Effector memory CD8-positive, alpha-beta T cell (primary cell): ENCODE measurements around the gene TEKTIP1.
"Not testable (repeated sequence)": the region's sequence is repeated elsewhere in the genome, so short reads cannot be mapped to it uniquely, and the experiment has no call there.

ENCODE experiments used
- ATAC-seq: fragments of 150-1000 bp; cut with Tn5 transposase; replicated peaks from 2 replicates; pipeline ENCODE4 v1.10.0; 2021; ENCODE audit warnings: mild to moderate bottlenecking, moderate library complexity
- DNase-seq, 3 experiments: peaks; one replicate each; pipeline ENCODE4 v3.0.0; 2021
- H3K27ac Mint-ChIP-seq, 2 donors: one replicate each; pipeline ENCODE4 v1.8.0; 2022; ENCODE audit warnings: mild to moderate bottlenecking in 2 of 2, mixed read lengths in 2 of 2, moderate library complexity in 2 of 2
- H3K27me3 Mint-ChIP-seq, 2 donors: one replicate each; pipeline ENCODE4 v1.8.0; 2022; ENCODE audit warnings: mixed read lengths in 2 of 2
- H3K36me3 Mint-ChIP-seq: one replicate; pipeline ENCODE4 v1.8.0; 2022; ENCODE audit warnings: mild to moderate bottlenecking, moderate library complexity, mixed read lengths; ENCODE audit not compliant: insufficient read depth
- H3K4me1 Mint-ChIP-seq, 2 donors: one replicate each; pipeline ENCODE4 v1.8.0; 2022; ENCODE audit warnings: low read depth in 2 of 2, mixed read lengths in 2 of 2
- H3K4me3 Mint-ChIP-seq, 2 donors: one replicate each; pipeline ENCODE4 v1.8.0; 2022; ENCODE audit warnings: mild to moderate bottlenecking in 2 of 2, mixed read lengths in 2 of 2, moderate library complexity in 2 of 2
- H3K9me3 Mint-ChIP-seq, 2 donors: one replicate each; pipeline ENCODE4 v1.8.0; 2022; ENCODE audit warnings: mixed read lengths in 2 of 2

Gene TEKTIP1

DNA sequence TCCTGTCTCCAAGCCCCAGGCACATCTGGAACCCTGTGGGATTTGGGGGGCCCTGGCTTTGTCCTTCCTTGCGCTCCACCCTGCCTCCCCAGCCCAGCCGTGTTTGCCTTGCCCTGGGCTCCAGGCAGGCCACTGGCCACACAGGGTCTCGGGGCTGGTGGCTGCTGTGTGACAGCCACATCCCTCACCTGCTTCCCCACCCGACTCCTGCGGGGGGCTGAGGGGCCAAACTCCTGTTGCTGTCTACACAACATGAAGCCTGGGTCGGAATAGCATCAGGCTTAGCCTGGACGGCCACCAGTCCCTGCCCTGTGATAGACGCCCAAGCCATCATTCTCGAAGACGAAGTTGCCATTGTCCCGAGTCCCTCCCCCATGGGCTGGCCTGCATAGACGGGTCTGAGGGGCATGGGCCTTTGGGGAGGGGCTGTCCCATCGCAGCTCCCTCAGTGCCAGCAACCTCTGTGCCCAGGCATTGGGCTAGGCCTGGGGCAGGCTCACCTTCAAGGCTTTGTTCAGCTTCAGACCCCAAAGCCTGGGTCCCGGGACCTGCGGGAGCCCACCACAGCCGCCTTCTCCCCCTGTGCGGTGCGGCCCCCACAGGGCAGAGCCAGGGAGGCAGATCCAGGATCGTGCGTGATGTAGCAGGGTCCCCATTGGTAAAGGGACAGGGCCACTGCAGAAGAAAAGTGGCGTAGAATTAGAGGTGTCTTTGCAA is 15.5 kb upstream of the TEKTIP1 start:
- Mint-ChIP-seq H3K27me3 (no peaks in the 10 kb centered on the region), H3K4me1 (peaks cover 9 to 19% of the 10 kb centered on the region in 2 donors), H3K4me3 (no peak overlapping the region), H3K9me3 (no peaks in the 10 kb centered on the region), H3K36me3 (peaks cover 48% of the 10 kb centered on the region), H3K27ac (peak overlapping the region in 1 of 2 donors; percentile 72)
- ATAC-seq (no peak), DNase-seq (no peak)

DNA sequence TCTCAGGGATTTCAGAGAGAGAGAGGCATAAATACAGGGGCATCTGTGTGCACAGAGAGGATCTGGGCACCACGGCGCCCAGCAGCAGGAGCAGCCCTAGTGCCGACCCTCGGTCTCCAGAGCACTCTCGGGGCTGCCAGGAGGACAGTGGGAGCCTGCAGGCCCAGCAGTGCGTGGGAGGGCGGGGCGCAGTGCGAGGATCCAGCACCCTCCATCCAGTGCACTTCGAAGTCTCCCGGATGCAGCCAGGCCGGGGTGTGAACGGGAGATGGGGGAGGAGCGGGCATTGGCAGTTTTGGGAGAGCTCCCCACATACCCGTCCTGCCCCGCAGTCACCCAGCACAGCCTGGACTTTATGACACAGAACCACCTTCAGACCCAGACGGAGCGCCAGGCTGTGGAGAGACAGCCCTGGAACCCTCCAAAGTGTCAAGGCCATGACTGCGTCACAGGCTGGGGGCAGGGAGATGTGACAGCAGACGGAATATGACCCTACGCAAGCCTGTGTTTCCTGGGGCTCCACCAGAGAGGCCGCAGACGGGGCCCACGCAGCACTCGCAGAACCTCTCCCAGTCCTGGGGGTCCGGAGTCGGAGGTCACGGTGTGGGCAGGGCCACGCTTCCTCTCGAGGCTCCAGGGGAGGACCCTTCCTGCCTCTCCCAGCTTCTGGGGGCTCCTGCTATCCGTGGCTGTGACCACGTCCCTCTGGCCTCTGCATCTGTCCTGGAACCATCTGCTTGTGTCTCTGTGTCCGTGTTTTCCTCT is 14.7 kb upstream of the TEKTIP1 start:
- Mint-ChIP-seq H3K4me3 (no peak overlapping the region), H3K27ac (peak overlapping the region in 1 of 2 donors; percentile 72), H3K4me1 (peaks cover 9 to 19% of the 10 kb centered on the region in 2 donors), H3K9me3 (no peaks in the 10 kb centered on the region), H3K27me3 (no peaks in the 10 kb centered on the region), H3K36me3 (peaks cover 47% of the 10 kb centered on the region)
- no peak for DNase-seq
- ATAC-seq, result no peak

DNA sequence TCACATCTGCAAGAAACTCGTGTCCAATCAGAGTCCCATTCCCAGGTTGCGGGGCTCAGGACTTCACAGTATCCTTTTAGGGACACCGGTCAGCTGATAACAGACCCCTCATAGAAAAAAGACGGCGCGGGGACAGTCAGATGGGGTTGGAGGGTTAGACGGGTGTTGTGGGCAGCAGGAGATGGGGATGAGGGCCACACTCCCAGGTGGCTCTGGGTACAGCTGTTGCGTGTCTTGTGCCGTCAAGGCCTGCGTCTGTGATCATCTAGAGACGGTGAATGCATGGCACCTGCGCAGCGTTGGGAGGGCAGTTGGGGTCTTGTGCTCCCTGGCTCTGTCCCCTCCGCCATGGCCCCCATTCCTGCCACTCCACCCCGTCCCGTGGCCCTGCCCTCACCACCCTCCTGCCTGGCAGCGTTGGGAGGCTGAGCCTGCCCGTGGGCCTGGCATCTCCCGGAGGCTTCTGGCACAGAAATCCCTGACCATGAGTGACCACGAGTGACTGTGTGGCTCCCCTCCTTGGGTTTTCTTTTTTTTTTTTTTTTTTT is 14.0 kb upstream of the TEKTIP1 start:
- Mint-ChIP-seq H3K9me3 (no peaks in the 10 kb centered on the region), H3K27me3 (no peaks in the 10 kb centered on the region), H3K4me3 (no peak overlapping the region), H3K36me3 (peaks cover 41% of the 10 kb centered on the region), H3K27ac (no peak overlapping the region), H3K4me1 (peaks cover 9 to 14% of the 10 kb centered on the region in 2 donors)
- ATAC-seq (no peak), DNase-seq (no peak)

DNA sequence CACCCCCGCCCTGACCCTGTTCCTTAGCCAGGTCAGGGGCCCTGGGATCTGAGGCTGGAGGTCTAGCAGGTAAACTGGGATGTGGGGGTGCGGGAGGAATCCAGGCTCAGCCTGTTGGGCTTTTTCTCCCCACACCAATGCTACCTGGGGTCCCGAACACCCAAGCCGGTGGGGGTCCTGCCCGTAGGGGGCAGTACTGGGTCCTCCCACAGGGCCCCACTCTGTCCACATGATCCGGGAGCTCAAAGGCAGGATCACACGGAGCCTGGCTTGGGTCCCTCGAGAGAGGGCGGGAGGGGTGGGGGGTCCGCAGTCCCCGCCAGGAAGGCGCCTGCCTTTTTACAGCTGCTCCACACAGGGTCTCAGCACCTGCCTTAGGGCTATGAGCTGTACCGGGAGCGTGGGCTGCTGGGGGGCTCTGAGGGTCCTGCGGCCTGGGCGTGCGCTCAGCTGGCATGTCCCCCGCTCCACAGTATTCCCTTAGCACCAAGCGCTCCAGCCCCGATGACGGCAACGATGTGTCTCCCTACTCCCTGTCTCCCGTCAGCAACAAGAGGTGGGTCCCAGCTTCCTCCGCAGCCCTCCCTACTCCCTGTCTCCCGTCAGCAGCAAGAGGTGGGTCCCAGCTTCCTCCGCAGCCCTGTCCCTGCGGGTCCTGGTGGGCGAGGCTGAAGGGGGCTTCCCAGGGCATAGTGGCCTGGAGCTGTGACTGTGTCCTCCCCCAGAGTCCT is 12.3 kb upstream of the TEKTIP1 start:
- DNase-seq (no peak), ATAC-seq (no peak)
- Mint-ChIP-seq H3K36me3 (peaks cover 40% of the 10 kb centered on the region), H3K4me3 (peak overlapping the region in 1 of 2 donors; percentile 41), H3K9me3 (no peaks in the 10 kb centered on the region), H3K27me3 (no peaks in the 10 kb centered on the region), H3K27ac (peak overlapping the region in 1 of 2 donors; percentile 28), H3K4me1 (peaks cover 4 to 9% of the 10 kb centered on the region in 2 donors)

DNA sequence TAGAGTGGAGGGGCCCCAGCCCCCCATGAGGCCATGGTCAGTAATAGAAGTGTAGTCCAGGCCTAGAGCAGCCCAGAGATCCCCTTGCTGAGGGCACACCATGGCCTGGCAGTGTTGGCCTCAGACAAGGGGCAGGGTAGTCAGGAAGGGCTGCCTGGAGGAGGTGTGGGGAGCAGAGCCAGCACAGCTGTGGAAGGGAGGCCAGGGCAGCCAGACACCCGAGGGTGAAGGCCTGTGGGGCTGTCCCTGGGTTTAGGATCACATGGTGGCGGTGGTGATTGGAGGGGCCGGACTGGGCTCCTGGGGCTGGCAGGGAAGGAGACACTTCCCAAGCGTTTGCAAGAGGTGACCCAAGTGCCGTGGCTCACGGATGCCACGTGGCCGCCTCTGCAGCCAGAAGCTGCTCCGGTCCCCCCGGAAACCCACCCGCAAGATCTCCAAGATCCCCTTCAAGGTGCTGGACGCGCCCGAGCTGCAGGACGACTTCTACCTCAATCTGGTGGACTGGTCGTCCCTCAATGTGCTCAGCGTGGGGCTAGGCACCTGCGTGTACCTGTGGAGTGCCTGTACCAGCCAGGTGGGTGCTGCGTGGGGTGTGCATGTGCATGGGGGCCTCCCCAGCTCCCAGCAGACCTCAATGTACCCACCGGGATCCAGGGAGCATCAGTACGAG is 11.6 kb upstream of the TEKTIP1 start:
- Mint-ChIP-seq H3K4me1 (peaks cover 4 to 5% of the 10 kb centered on the region in 2 donors), H3K36me3 (peaks cover 38% of the 10 kb centered on the region), H3K27me3 (no peaks in the 10 kb centered on the region), H3K4me3 (peak overlapping the region in 1 of 2 donors; percentile 41), H3K9me3 (no peaks in the 10 kb centered on the region), H3K27ac (peak overlapping the region in 1 of 2 donors; percentile 28)
- DNase-seq (no peak), ATAC-seq (no peak)

DNA sequence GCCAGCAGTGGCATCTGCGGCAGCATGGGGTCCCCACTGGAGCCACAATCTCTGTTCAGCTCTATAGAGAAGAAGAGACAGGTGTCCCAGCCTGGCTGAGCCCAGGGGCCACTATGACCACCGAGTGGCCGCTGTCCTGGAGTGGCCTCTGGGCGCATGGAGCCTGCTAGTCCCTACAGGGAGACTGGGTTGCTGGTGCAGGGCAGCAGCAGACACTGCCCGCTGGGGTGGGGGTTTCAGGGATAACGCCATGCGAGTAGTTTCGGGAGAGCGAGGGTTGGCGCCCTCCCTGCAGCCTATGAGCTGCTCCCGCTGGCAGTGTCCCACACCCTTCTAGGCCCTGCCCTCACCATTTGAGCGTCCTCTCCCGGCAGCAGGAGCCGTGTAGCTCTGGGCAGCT is 10.9 kb upstream of the TEKTIP1 start:
- no peak for DNase-seq
- peaks cover 40% of the 10 kb centered on the region for H3K36me3 Mint-ChIP-seq

DNA sequence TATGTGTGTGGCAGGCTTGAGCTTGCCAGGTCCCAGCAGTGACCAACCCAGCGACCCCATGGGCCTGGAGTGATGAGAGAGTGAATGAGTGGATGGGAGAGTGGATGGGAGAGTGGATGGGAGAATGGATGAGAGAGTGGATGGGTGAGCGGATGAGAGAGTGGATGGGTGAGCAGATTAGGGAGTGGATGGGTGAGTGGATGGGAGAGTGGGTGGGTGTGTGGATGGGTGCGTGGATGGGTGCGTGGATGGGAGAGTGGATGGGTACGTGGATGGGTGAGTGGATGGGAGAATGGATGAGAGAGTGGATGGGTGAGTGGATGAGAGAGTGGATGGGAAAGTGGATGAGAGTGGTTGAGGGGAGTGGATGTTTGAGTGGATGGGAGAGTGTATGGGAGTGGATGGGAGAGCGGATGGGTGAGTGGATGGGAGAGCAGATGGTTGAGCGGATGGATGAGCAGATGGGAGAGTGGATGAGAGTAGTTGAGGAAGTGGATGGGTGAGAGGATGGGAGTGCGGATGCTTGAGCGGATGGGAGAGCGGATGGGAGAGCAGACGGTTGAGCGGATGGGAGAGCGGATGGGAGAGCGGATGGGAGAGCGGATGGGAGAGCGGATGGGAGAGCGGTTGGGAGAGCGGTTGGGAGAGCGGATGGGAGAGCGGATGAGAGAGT is 10.3 kb upstream of the TEKTIP1 start:
- no peaks in the 10 kb centered on the region for H3K27me3 Mint-ChIP-seq
- no peak overlapping the region for H3K27ac Mint-ChIP-seq
- DNase-seq, result no peak
- ATAC-seq, result no peak
- H3K9me3 Mint-ChIP-seq, result no peaks in the 10 kb centered on the region
- peaks cover 46% of the 10 kb centered on the region for H3K36me3 Mint-ChIP-seq
- H3K4me3 Mint-ChIP-seq, result no peak overlapping the region
- peaks cover 4% of the 10 kb centered on the region in 2 donors for H3K4me1 Mint-ChIP-seq

More for the DNA sequence above, 10.9 kb upstream of the TEKTIP1 start:
- no peaks in the 10 kb centered on the region for H3K27me3 Mint-ChIP-seq
- H3K9me3 Mint-ChIP-seq, result no peaks in the 10 kb centered on the region
- peaks cover 4% of the 10 kb centered on the region in 2 donors for H3K4me1 Mint-ChIP-seq
- H3K27ac Mint-ChIP-seq, result no peak overlapping the region
- no peak for ATAC-seq
- H3K4me3 Mint-ChIP-seq, result no peak overlapping the region

DNA sequence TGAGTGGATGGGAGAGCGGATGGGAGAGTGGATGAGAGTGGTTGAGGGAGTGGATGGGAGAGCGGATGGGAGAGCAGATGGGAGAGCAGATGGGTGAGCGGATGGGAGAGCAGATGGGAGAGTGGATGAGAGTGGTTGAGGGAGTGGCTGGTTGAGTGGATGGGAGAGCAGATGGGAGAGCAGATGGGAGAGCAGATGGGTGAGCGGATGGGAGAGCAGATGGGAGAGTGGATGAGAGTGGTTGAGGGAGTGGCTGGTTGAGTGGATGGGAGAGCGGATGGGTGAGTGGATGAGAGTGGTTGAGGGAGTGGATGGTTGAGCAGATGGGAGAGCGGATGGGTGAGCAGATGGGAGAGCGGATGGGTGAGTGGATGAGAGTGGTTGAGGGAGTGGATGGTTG is 9.7 kb upstream of the TEKTIP1 start:
- not testable (repeated sequence) for H3K27ac Mint-ChIP-seq, H3K4me3 Mint-ChIP-seq, ATAC-seq, H3K9me3 Mint-ChIP-seq, DNase-seq, H3K4me1 Mint-ChIP-seq, H3K27me3 Mint-ChIP-seq
- peaks cover 46% of the 10 kb centered on the region for H3K36me3 Mint-ChIP-seq

DNA sequence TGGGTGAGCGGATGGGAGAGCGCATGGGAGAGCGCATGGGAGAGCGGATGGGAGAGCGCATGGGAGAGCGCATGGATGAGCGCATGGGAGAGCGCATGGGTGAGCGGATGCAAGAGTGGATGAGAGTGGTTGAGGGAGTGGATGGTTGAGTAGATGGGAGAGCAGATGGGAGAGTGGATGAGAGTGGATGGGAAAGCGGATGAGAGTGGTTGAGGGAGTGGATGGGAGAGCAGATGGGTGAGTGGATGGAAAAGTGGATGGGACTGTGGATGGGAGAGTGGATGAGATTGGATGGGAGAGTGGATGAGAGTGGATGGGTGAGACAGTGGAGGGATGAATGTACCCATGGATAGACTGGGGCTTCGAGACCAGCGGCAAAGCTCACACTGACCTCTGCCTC is 8.6 kb upstream of the TEKTIP1 start:
- DNase-seq (no peak), ATAC-seq (no peak)
- H3K4me1 Mint-ChIP-seq, result peaks cover 3 to 5% of the 10 kb centered on the region in 2 donors
- H3K27me3 Mint-ChIP-seq, result no peaks in the 10 kb centered on the region
- no peak overlapping the region for H3K27ac Mint-ChIP-seq
- no peak overlapping the region for H3K4me3 Mint-ChIP-seq
- no peaks in the 10 kb centered on the region for H3K9me3 Mint-ChIP-seq
- H3K36me3 Mint-ChIP-seq, result peaks cover 51% of the 10 kb centered on the region

DNA sequence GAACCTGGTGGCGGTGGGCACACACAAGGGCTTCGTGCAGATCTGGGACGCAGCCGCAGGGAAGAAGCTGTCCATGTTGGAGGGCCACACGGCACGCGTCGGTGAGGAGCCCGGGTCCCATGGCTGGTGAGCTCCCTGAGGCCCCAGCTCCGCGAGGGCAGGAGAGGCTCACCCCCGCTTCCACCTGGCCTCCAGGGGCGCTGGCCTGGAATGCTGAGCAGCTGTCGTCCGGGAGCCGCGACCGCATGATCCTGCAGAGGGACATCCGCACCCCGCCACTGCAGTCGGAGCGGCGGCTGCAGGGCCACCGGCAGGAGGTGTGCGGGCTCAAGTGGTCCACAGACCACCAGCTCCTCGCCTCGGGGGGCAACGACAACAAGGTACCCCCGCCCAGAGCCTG is 7.3 kb upstream of the TEKTIP1 start:
- Mint-ChIP-seq H3K4me3 (no peak overlapping the region), H3K9me3 (no peaks in the 10 kb centered on the region), H3K36me3 (peaks cover 45% of the 10 kb centered on the region), H3K4me1 (peaks cover 3 to 5% of the 10 kb centered on the region in 2 donors), H3K27me3 (no peaks in the 10 kb centered on the region), H3K27ac (no peak overlapping the region)
- no peak for ATAC-seq
- DNase-seq, result no peak

DNA sequence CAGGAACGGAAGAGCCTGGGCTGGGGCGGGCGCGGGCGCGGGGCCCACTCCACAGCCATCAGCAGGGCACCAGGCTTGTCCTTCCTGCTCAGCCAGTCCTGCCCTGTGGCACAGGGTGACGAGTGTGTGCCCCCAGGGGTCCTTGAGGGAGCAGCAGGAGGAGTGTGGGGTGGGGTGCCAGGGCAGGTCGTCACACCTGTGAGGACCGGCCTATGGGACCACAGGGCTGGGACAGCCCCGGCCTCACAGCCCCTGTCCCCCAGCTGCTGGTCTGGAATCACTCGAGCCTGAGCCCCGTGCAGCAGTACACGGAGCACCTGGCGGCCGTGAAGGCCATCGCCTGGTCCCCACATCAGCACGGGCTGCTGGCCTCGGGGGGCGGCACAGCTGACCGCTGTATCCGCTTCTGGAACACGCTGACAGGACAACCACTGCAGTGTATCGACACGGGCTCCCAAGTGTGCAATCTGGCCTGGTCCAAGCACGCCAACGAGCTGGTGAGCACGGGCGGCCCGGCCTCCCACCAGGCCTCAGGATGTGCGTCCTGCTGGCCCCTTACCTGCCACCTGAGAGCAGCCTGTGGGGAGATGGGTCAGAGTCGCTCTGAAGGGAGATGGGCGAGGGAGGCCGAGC is 6.7 kb upstream of the TEKTIP1 start:
- peaks cover 3 to 5% of the 10 kb centered on the region in 2 donors for H3K4me1 Mint-ChIP-seq
- H3K36me3 Mint-ChIP-seq, result peaks cover 45% of the 10 kb centered on the region
- H3K9me3 Mint-ChIP-seq, result no peaks in the 10 kb centered on the region
- ATAC-seq, result no peak
- no peaks in the 10 kb centered on the region for H3K27me3 Mint-ChIP-seq
- no peak overlapping the region for H3K27ac Mint-ChIP-seq
- no peak for DNase-seq
- H3K4me3 Mint-ChIP-seq, result no peak overlapping the region

DNA sequence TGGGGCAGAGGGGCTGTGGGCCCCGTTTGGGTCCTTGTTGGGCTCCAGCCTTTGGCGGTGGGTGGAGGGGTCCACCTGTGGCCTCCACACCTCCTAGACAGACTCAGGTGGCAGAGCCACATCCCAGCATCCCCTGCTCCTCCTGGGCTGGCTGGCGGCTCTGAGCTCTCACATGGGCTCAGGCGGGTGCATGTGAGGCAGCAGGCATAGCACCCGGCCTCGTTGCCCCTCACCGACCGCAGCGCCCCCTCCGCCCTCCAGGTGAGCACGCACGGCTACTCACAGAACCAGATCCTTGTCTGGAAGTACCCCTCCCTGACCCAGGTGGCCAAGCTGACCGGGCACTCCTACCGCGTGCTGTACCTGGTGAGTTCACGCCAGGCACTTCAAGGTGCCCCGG is 5.9 kb upstream of the TEKTIP1 start:
- ATAC-seq (no peak), DNase-seq (no peak)
- H3K4me1 Mint-ChIP-seq, result peaks cover 3 to 5% of the 10 kb centered on the region in 2 donors
- no peak overlapping the region for H3K4me3 Mint-ChIP-seq
- H3K27me3 Mint-ChIP-seq, result no peaks in the 10 kb centered on the region
- H3K36me3 Mint-ChIP-seq, result peaks cover 51% of the 10 kb centered on the region
- peak overlapping the region in 1 of 2 donors; percentile 76 for H3K27ac Mint-ChIP-seq
- no peaks in the 10 kb centered on the region for H3K9me3 Mint-ChIP-seq
